Ishikawa (cell line): ENCODE results near the gene ABCC1.

Experiments used
- CEBPB ChIP-seq: IDR thresholded peaks from 2 replicates; pipeline ENCODE4 v1.6.1; 2012
- CREB1 ChIP-seq: IDR thresholded peaks from 2 replicates; pipeline ENCODE4 v1.6.1; 2012; ENCODE audit warnings: low read depth
- EGR1 ChIP-seq: IDR thresholded peaks from 2 replicates; pipeline ENCODE4 v1.6.1; 2012
- EP300 ChIP-seq: IDR thresholded peaks from 2 replicates; pipeline ENCODE4 v1.6.1; 2012; ENCODE audit warnings: borderline replicate concordance
- FOXM1 ChIP-seq: IDR thresholded peaks from 2 replicates; pipeline ENCODE4 v1.6.1; 2012; ENCODE audit warnings: low read depth, borderline replicate concordance
- NFIC ChIP-seq: IDR thresholded peaks from 2 replicates; pipeline ENCODE4 v1.6.1; 2012
- RAD21 ChIP-seq: IDR thresholded peaks from 2 replicates; pipeline ENCODE4 v1.6.1; 2012; ENCODE audit warnings: low read depth
- REST ChIP-seq: IDR thresholded peaks from 2 replicates; pipeline ENCODE4 v1.6.1; 2012; ENCODE audit warnings: low read depth, mild to moderate bottlenecking
- TAF1 ChIP-seq: IDR thresholded peaks from 2 replicates; pipeline ENCODE4 v1.6.1; 2012; ENCODE audit warnings: low read depth, mild to moderate bottlenecking
- TCF12 ChIP-seq: IDR thresholded peaks from 2 replicates; pipeline ENCODE4 v1.6.1; 2012; ENCODE audit warnings: low read depth
- TEAD4 ChIP-seq: IDR thresholded peaks from 2 replicates; pipeline ENCODE4 v1.6.1; 2012
- USF1 ChIP-seq: IDR thresholded peaks from 2 replicates; pipeline ENCODE4 v1.6.1; 2012
- YY1 ChIP-seq: IDR thresholded peaks from 2 replicates; pipeline ENCODE4 v1.6.1; 2012; ENCODE audit warnings: low read depth
- ZBTB7A ChIP-seq: IDR thresholded peaks from 2 replicates; pipeline ENCODE4 v1.6.1; 2012; ENCODE audit warnings: low read depth
- TF ChIP-seq, protein P1 (sequence below): IDR thresholded peaks from 2 replicates; pipeline ENCODE4 v1.6.1; 2012

The ABCC1 gene

DNA sequence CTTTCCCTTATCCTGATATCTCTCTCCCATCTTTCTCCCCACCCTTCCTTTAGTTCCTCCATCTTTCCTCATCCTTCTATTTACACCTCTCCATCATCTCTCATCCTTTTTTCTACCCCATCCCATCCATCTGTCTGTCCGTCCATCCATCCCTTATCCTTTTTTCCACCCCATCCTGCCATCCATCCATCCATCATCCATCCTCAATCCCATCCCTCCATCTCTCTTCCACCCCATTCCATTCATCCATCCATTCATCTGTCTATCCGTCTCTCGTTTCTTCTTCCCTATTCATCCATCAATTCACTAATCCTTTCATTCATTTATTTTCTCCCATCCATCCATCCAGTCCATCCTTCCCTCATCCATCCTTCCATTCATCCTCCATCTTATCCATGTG is 205.8 kb downstream of the ABCC1 start:
- TF ChIP-seq FOXM1 (no peak), USF1 (no peak), TAF1 (no peak), CREB1 (no peak), CEBPB (no peak), RAD21 (no peak), NFIC (no peak), EGR1 (no peak), TEAD4 (no peak), YY1 (no peak), ZBTB7A (no peak), REST (no peak), EP300 (no peak), TCF12 (no peak)
- TF ChIP-seq, protein P1, sequence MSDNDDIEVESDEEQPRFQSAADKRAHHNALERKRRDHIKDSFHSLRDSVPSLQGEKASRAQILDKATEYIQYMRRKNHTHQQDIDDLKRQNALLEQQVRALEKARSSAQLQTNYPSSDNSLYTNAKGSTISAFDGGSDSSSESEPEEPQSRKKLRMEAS = no peak

GRCh38 chr16:16157166-16157565 is 207.8 kb downstream of the ABCC1 start:
- TF ChIP-seq TAF1 = no peak
- TF ChIP-seq REST = no peak

DNA sequence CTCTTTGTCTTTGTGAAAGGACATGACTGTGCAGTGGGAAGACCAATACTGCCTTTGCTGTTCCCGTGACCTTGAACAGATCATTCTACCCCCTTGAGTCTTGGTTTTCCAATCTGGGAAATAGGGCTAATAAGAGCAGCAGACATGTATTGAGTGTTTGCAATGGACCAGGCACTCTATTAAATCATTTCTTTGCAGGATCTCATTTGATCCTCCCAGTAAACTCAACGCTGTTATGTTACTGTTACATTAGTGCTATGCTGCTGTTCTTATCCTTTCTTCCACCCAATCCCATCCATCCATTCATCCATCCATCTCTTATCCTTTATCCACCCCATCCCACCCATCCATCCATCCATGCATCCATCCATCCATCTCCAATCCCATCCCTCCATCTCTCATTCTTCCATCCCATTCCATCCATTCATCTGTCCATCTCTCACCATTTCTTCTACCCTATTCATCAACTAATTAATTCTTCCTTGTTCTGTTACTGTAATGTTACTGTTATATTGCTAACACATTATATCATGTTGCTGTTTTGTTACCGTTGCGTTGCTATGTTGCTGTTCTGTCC is 208.8 kb downstream of the ABCC1 start:
- TF ChIP-seq, protein P1 = no peak
- TF ChIP-seq TAF1 = no peak
- TF ChIP-seq EP300 = no peak
- TF ChIP-seq NFIC = no peak
- no peak for TF ChIP-seq RAD21
- no peak for TF ChIP-seq CREB1
- no peak for TF ChIP-seq EGR1
- no peak for TF ChIP-seq ZBTB7A
- TF ChIP-seq FOXM1 = no peak
- no peak for TF ChIP-seq TEAD4
- TF ChIP-seq TCF12 = no peak

DNA sequence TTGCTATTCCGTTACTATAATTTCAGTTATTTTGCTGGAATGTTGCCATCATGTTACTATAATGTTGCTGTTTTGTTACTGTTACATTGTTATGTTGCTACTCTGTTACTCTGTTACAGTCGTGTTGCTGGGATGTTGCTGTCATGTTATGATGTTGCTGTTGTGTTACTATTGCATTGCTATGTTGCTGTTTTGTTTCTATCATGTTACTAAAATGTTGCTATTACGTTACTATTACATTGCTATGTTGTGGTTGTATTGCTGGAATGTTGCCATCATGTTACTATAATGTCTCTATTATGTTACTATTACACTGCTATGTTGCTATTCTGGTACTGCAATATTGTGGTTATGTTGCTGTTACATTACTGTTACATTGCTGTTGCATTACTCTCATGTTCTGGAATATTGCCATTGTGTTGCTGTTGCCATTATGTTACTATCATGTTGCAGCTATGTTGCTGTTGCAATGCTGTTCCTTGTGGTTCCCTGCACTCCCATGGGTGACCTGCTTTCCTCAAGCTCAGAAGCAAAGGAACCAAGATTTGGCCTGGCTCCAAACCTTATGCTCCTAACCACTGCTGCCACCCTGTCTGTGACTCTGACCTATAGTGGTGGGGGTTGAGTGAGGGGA is 209.4 kb downstream of the ABCC1 start:
- TF ChIP-seq NFIC (peak; percentile 15; the same call in 1 of the 2 replicates), CEBPB (no peak)

DNA sequence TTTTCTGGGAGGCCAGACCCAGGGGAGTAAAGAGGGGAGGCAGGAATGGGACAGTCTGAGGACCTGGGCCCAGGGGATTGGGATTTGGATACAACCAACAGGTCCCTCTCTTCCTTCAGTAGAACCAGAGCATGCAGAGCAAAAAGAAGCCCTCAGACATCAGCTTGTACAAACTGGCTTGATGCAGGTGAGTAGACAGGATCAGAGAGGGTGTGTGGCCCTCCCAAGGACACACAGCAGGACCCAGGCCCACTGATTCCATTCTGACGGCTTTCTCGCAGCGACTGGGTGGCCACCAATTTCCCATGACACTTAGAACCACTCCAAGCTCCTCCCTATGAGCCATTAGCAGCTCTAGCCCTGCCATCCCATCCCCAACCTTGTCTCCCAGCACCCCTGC is 210.2 kb downstream of the ABCC1 start:
- TF ChIP-seq RAD21 (no peak), NFIC (no peak), TEAD4 (no peak), YY1 (no peak), FOXM1 (no peak), CEBPB (no peak), EP300 (no peak), CREB1 (no peak), REST (no peak), EGR1 (no peak), TCF12 (no peak), USF1 (no peak), ZBTB7A (no peak)
- TF ChIP-seq, protein P1 = no peak
